CD4-positive, alpha-beta memory T cell (primary cell): ENCODE data around the gene GMEB2. TPM values are rescaled to one million over a fixed set of nuclear protein-coding genes. Genes with fewer than 3 reads are reported as not detected.

Source experiments
- CTCF ChIA-PET: fragments of 350-600 bp; sonication (Branson Sonifier 250); formaldehyde crosslinking; loops from one replicate; lab custom pipeline; 2021; ENCODE audit warnings: inconsistent platforms; ENCODE audit not compliant: partially characterized antibody; lab: Charles Lee
- POLR2A ChIA-PET: fragments of 350-600 bp; sonication (Branson Sonifier 250); formaldehyde crosslinking; loops from one replicate; lab custom pipeline; 2021; ENCODE audit not compliant: partially characterized antibody; lab: Charles Lee
- DNase-seq, 5 donors: peaks; one replicate each; pipeline versions ENCODE4 v3.0.0 to v3.0.0-alpha.2; 2020 to 2022; ENCODE audit warnings: mixed read lengths in 1 of 5
- H3K27ac ChIP-seq: one replicate; pipeline ENCODE4 v1.7.0; 2013; ENCODE audit warnings: low read depth, low read length
- H3K27me3 ChIP-seq: 2 replicates; pipeline ENCODE4 v1.7.0; 2013; ENCODE audit warnings: mild to moderate bottlenecking, low read length, moderate library complexity; ENCODE audit not compliant: insufficient read depth
- H3K36me3 ChIP-seq: 2 replicates; pipeline ENCODE4 v1.7.0; 2013; ENCODE audit warnings: mild to moderate bottlenecking, low read length, moderate library complexity; ENCODE audit not compliant: insufficient read depth
- H3K4me1 ChIP-seq: 2 replicates; pipeline ENCODE4 v1.7.0; 2013; ENCODE audit warnings: mild to moderate bottlenecking, low read length, moderate library complexity; ENCODE audit not compliant: insufficient read depth
- H3K4me3 ChIP-seq, 2 donors: one replicate each; pipeline ENCODE4 v1.7.0; 2013; ENCODE audit warnings: low read length in 2 of 2, mild to moderate bottlenecking in 1 of 2
- H3K9me3 ChIP-seq, 2 donors: one replicate each; pipeline ENCODE4 v1.7.0; 2013; ENCODE audit warnings: low read length in 2 of 2, control low read depth in 1 of 2; ENCODE audit not compliant: control insufficient read depth in 1 of 2
- H3K27ac Mint-ChIP-seq, 7 donors: one replicate each; pipeline ENCODE4 v1.8.0; 2020 to 2021; ENCODE audit warnings: mixed read lengths in 7 of 7, mild to moderate bottlenecking in 6 of 7, inconsistent platforms in 3 of 7, moderate library complexity in 3 of 7
- H3K27me3 Mint-ChIP-seq, 2 donors: one replicate each; pipeline ENCODE4 v1.8.0; 2020 to 2021; ENCODE audit warnings: mixed read lengths in 2 of 2
- H3K36me3 Mint-ChIP-seq, 2 donors: one replicate each; pipeline ENCODE4 v1.8.0; 2020 to 2021; ENCODE audit warnings: mixed read lengths in 2 of 2, inconsistent platforms in 1 of 2, mild to moderate bottlenecking in 1 of 2
- H3K4me1 Mint-ChIP-seq, 4 donors: one replicate each; pipeline ENCODE4 v1.8.0; 2020 to 2021; ENCODE audit warnings: mixed read lengths in 4 of 4, mild to moderate bottlenecking in 1 of 4
- H3K4me3 Mint-ChIP-seq, 8 donors: one replicate each; pipeline ENCODE4 v1.8.0; 2020 to 2021; ENCODE audit warnings: mixed read lengths in 8 of 8, mild to moderate bottlenecking in 7 of 8, moderate library complexity in 6 of 8, inconsistent platforms in 3 of 8
- H3K9me3 Mint-ChIP-seq, 8 donors: one replicate each; pipeline ENCODE4 v1.8.0; 2020 to 2021; ENCODE audit warnings: mixed read lengths in 8 of 8, mild to moderate bottlenecking in 5 of 8, inconsistent platforms in 3 of 8, moderate library complexity in 1 of 8
- intact Hi-C: fragments of 100-400 bp; cut with micrococcal nuclease; formaldehyde crosslinking; loops from one replicate; pipeline ENCODE4 v1.15.1; 2023
- polyA plus RNA-seq, 2 donors: library from polyadenylated mRNA; unstranded; fragments of 300-500 nt; fragmentation: Illumina TruSeq; gene quantifications; one replicate each; pipeline ENCODE4 v1.2.3, GENCODE V29; 2021
- total RNA-seq, 2 experiments: library from RNA; stranded (reverse); gene quantifications; one replicate each; pipeline ENCODE4 v1.2.3, GENCODE V29; 2021

The GMEB2 gene
- total and polyA plus RNA-seq, 4 experiments from 2014 or later, result 4.5 to 26.4 (median 20.5) TPM

DNA sequence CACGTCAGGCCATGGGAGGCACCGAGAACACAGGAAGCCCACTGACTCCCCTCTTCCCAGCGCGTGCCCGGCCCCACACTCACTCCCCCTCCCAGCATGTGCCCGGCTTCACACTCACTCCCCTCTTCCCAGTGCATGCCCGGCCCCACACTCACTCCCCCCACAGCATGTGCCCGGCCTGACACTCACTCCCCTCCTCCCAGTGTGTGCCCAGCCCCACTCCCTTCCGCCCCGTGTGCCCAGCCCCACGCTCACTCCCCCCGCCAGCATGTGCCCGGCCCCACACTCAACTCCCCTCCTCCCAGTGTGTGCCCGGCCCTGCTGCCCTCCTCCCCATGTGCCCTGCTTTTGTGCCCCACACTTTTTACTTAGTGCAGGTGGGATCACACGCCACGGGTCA is 41.0 kb upstream of the GMEB2 start:
- intact Hi-C loops, result no loop called here
- Histone ChIP-seq H3K4me1 (no peaks in the 10 kb centered on the region), H3K36me3 (peaks cover 11% of the 10 kb centered on the region), H3K27me3 (no peaks in the 10 kb centered on the region), H3K9me3 (no peaks in the 10 kb centered on the region), H3K27ac (no peak overlapping the region), H3K4me3 (no peak overlapping the region)
- no peaks in the 10 kb centered on the region for H3K9me3 Mint-ChIP-seq
- POLR2A ChIA-PET, result no interaction called here
- no peak for DNase-seq
- peaks cover 10 to 25% of the 10 kb centered on the region in 2 donors for H3K36me3 Mint-ChIP-seq
- H3K4me3 Mint-ChIP-seq, result no peak overlapping the region
- CTCF ChIA-PET, result no interaction called here
- no peaks in the 10 kb centered on the region for H3K27me3 Mint-ChIP-seq
- peaks cover 0 to 2% (median under 1%) of the 10 kb centered on the region in 4 donors for H3K4me1 Mint-ChIP-seq
- peak overlapping the region in 1 of 7 donors; percentile 11 for H3K27ac Mint-ChIP-seq

DNA sequence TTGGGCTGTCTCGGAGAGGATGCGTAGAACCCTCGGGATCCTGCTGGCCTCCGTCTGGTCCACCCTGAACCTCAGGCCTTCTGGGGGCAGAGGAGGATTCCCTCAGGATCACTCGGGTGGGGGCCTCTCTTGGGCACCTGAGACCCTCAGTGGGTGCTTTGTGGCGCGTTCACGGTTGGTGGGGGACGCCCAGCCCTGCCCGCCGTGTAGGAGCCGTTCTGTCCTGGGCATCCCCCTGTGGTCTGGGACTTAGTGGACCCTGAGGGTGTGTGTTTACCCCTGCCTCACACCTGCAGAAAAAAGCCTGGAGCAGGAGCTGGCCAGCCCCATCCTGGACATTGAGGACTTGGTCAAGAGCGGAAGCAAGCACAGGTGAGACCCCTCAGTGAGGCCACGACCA is 38.8 kb upstream of the GMEB2 start:
- CTCF ChIA-PET, result interaction anchor here (1.2 kb wide), 1 partner anchor 120 kb away, joined by 3 read pairs; no protein-coding TSS in a partner anchor
- Histone ChIP-seq H3K4me3 (no peak overlapping the region), H3K4me1 (no peaks in the 10 kb centered on the region), H3K9me3 (no peaks in the 10 kb centered on the region), H3K27ac (no peak overlapping the region), H3K27me3 (no peaks in the 10 kb centered on the region), H3K36me3 (peaks cover 12% of the 10 kb centered on the region)
- no peaks in the 10 kb centered on the region for H3K27me3 Mint-ChIP-seq
- no peaks in the 10 kb centered on the region for H3K9me3 Mint-ChIP-seq
- POLR2A ChIA-PET, result interaction anchor here (0.6 kb wide), 1 partner anchor 361 kb away, joined by 3 read pairs; no protein-coding TSS in a partner anchor
- H3K27ac Mint-ChIP-seq, result no peak overlapping the region
- H3K4me3 Mint-ChIP-seq, result no peak overlapping the region
- peaks cover 17 to 28% of the 10 kb centered on the region in 2 donors for H3K36me3 Mint-ChIP-seq
- H3K4me1 Mint-ChIP-seq, result peaks cover 0 to 2% (median under 1%) of the 10 kb centered on the region in 4 donors
- intact Hi-C loops, result no loop called here
- DNase-seq, result no peak

DNA sequence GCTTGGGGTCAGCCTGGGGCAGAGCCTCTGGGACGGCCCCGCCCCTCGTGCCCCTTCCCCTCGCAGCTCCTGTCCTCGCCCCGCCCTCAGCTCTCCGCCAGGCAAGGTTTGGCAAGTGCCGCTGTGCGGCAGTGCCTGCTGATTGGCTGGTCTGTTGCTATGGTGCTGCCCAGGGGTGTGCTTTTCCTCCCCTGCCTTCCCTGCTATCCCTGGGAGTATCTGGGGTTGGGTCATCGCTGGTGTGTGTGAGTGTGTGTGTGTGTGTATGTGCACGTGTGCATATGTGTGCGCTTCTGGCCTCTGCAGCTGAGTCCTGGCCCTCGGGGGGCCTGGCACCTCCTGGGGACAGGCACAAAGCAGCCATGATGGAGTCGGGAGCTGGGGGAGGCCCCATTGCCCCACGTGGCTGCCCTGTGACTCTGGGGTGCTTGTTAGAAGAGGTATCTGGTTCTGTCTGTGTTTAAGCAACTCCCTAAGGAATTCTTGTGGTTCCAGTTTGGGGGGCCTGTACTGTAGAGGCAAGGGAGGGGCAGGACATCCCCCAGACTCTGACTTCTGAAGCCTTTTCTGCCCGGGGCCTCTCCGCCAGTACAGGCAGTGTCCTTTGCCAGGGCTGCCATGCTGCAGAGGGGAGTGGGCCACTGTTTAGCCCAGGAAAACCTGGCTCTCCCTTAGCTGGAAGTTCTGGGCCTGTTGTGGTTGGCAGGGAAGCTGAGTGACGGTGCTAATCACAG is 38.1 kb upstream of the GMEB2 start:
- peaks cover 17 to 28% of the 10 kb centered on the region in 2 donors for H3K36me3 Mint-ChIP-seq
- H3K9me3 Mint-ChIP-seq, result no peaks in the 10 kb centered on the region
- H3K9me3 ChIP-seq, result no peaks in the 10 kb centered on the region
- ChIA-PET POLR2A (no interaction called here), CTCF (interaction anchor here (1.2 kb wide), 1 partner anchor 120 kb away, joined by 3 read pairs; no protein-coding TSS in a partner anchor)
- intact Hi-C loops, result no loop called here
- H3K27ac Mint-ChIP-seq, result no peak overlapping the region
- H3K4me3 ChIP-seq, result no peak overlapping the region
- H3K27ac ChIP-seq, result no peak overlapping the region
- peaks cover 0 to 2% (median 2%) of the 10 kb centered on the region in 4 donors for H3K4me1 Mint-ChIP-seq
- H3K4me1 ChIP-seq, result no peaks in the 10 kb centered on the region
- DNase-seq, result no peak
- H3K27me3 ChIP-seq, result no peaks in the 10 kb centered on the region
- H3K36me3 ChIP-seq, result peaks cover 12% of the 10 kb centered on the region
- H3K27me3 Mint-ChIP-seq, result no peaks in the 10 kb centered on the region
- no peak overlapping the region for H3K4me3 Mint-ChIP-seq

DNA sequence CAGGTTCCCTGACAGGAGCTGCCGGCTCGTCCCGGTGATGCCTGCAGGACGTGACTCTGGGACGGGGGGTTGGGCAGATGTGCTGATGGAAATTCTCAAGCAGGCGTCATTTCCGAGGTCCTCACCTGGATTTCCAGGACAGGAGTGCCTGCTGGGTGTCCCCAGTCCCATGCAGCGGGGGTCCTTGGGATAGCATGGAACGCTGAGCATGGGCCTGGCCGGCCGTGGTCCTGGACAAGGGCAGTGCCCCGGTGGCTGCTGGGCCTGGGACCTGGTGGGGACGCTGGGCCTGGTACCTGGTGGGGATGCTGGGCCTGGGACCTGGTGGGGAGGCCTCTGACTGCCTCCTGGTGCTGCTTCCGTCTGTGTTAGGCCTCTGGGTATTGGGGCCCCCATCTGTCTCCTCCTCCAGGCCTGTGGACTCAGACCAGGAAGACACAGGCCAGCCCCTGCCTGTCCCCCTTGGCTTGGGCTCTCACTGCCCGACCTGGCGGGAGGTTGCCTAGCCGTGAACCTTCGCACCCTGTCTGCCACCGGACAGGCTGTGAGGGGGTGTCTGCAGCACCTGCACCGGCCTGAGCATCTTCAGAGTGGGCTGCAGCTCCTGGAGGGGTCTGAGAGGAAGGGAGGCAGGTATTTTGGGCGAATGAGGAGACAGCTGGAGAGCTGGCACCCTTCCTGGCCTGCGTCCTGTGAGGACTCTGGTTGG is 37.4 kb upstream of the GMEB2 start:
- intact Hi-C loops, result no loop called here
- Histone ChIP-seq H3K4me3 (no peak overlapping the region), H3K9me3 (no peaks in the 10 kb centered on the region), H3K4me1 (peaks cover 4% of the 10 kb centered on the region), H3K27ac (no peak overlapping the region), H3K36me3 (peaks cover 12% of the 10 kb centered on the region), H3K27me3 (no peaks in the 10 kb centered on the region)
- no peak overlapping the region for H3K4me3 Mint-ChIP-seq
- peaks cover 0 to 9% (median 4%) of the 10 kb centered on the region in 4 donors for H3K4me1 Mint-ChIP-seq
- no peaks in the 10 kb centered on the region for H3K27me3 Mint-ChIP-seq
- H3K9me3 Mint-ChIP-seq, result no peaks in the 10 kb centered on the region
- peaks cover 16 to 27% of the 10 kb centered on the region in 2 donors for H3K36me3 Mint-ChIP-seq
- POLR2A ChIA-PET, result no interaction called here
- DNase-seq, result no peak
- CTCF ChIA-PET, result no interaction called here
- H3K27ac Mint-ChIP-seq, result peak overlapping the region in 1 of 7 donors; percentile 41

DNA sequence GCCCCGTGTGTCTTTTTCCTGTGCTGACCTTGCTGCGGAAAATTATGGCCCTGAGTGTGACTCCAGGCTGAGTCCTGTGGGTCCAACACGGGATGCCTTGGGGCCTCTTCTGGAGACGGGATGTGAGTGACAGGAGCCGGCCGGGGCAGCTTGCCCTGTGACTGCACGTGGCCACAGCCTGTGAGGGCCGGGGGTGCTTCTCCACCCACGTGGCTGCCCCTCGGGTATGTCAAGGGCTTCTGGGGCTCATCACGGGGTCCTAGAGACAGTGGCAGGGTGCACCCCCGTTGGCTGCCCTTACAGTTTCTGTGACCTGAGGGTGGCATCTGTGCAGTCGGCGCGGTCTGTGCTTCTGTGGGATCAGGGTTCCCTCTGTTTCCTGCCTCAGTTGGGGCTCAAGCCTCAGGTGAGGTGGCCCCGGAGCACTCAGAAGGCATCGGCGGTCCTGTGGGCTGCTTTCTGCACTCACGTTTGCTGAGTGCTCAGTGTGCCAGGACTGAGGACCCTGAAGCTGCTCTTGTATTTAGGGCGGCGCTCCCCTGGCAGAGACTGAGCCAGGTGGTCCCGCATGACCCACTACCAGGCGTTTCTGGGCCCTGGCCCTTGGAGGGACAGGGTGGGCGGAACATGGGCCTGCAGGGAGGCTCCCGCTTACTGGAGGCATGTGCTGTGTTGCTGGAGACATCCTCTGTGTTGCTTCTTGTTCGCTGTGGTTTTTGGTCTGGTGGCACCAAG is 36.6 kb upstream of the GMEB2 start:
- POLR2A ChIA-PET, result no interaction called here
- Histone ChIP-seq H3K27ac (no peak overlapping the region), H3K9me3 (no peaks in the 10 kb centered on the region), H3K4me3 (no peak overlapping the region), H3K36me3 (peaks cover 12% of the 10 kb centered on the region), H3K27me3 (no peaks in the 10 kb centered on the region), H3K4me1 (peaks cover 11% of the 10 kb centered on the region)
- H3K27ac Mint-ChIP-seq, result no peak overlapping the region
- CTCF ChIA-PET, result no interaction called here
- H3K36me3 Mint-ChIP-seq, result peaks cover 12 to 27% of the 10 kb centered on the region in 2 donors
- no peaks in the 10 kb centered on the region for H3K27me3 Mint-ChIP-seq
- no peak overlapping the region for H3K4me3 Mint-ChIP-seq
- H3K9me3 Mint-ChIP-seq, result no peaks in the 10 kb centered on the region
- intact Hi-C loops, result no loop called here
- peaks cover 4 to 17% (median 7%) of the 10 kb centered on the region in 4 donors for H3K4me1 Mint-ChIP-seq
- DNase-seq, result no peak

DNA sequence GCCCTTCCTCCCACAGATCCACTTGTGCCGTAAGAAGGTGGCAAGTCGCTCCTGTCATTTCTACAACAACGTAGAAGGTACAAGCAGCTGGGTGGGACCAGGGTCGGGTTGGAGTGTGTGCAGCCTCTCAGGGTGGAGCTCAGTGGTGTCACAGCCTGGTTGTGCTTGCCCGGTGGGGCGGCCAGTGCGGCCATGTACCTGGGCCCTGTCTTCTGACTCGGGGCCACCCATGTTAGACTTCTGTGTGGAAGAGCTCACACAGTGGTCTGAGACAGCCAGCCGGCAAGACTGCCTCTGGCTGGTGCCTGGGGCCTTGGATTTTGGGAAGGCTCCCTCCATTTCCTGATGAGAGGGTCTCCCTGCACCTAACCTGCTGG is 35.9 kb upstream of the GMEB2 start:
- H3K36me3 Mint-ChIP-seq, result peaks cover 8 to 29% of the 10 kb centered on the region in 2 donors
- Histone ChIP-seq H3K9me3 (no peaks in the 10 kb centered on the region), H3K4me3 (no peak overlapping the region), H3K36me3 (peaks cover 12% of the 10 kb centered on the region), H3K27ac (no peak overlapping the region), H3K4me1 (peaks cover 14% of the 10 kb centered on the region), H3K27me3 (no peaks in the 10 kb centered on the region)
- no peak for DNase-seq
- intact Hi-C loops, result no loop called here
- no peak overlapping the region for H3K27ac Mint-ChIP-seq
- no peak overlapping the region for H3K4me3 Mint-ChIP-seq
- ChIA-PET POLR2A (interaction anchor here (1.3 to 1.4 kb wide), 2 partner anchors 9 to 78 kb away, joined by 3 to 7 read pairs; partner anchors contain the start of gene STMN3), CTCF (no interaction called here)
- H3K9me3 Mint-ChIP-seq, result no peaks in the 10 kb centered on the region
- H3K4me1 Mint-ChIP-seq, result peaks cover 6 to 24% (median 11%) of the 10 kb centered on the region in 4 donors
- H3K27me3 Mint-ChIP-seq, result no peaks in the 10 kb centered on the region
